Fibroblast of lung (primary cell): ENCODE measurements around the gene EIF3B.

Source experiments
- EZH2 ChIP-seq: IDR thresholded peaks from 2 replicates; pipeline ENCODE4 v1.5.1; 2012; ENCODE audit warnings: low read length, control low read depth, mild to moderate bottlenecking; ENCODE audit errors: missing control alignments
- TF ChIP-seq, protein P1 (sequence below), 2 donors: IDR thresholded peaks in 1 of 2; conservative IDR thresholded peaks in 1 of 2; 1 replicate in 1 of 2; 2 replicates in 1 of 2; pipeline ENCODE4 v1.5.1; 2011 to 2012; ENCODE audit warnings: low read length in 2 of 2, control low read depth in 1 of 2, inconsistent platforms in 1 of 2, low read depth in 1 of 2, mild to moderate bottlenecking in 1 of 2

DNA sequence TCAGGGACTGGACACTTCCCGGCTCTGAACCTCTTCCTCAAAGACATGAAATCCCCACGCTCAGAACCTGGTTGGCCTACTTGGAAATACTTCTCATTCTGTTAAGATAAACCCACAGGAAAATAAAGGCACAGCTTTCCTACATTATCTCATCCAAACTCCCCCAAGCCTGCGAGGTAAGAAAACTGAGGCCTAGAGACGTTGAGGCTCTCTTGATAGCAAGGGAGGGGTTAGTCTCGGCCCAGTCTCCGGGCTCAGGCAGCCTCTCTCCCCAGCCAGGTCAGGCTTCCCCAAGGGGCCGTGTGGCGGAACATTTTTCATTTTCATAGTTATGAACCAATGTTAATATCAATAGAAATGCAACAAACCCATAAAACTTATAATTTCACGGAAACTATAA is 4.6 kb upstream of the EIF3B start:
- TF ChIP-seq, protein P1, sequence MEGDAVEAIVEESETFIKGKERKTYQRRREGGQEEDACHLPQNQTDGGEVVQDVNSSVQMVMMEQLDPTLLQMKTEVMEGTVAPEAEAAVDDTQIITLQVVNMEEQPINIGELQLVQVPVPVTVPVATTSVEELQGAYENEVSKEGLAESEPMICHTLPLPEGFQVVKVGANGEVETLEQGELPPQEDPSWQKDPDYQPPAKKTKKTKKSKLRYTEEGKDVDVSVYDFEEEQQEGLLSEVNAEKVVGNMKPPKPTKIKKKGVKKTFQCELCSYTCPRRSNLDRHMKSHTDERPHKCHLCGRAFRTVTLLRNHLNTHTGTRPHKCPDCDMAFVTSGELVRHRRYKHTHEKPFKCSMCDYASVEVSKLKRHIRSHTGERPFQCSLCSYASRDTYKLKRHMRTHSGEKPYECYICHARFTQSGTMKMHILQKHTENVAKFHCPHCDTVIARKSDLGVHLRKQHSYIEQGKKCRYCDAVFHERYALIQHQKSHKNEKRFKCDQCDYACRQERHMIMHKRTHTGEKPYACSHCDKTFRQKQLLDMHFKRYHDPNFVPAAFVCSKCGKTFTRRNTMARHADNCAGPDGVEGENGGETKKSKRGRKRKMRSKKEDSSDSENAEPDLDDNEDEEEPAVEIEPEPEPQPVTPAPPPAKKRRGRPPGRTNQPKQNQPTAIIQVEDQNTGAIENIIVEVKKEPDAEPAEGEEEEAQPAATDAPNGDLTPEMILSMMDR (conservative IDR thresholded peaks at IDR 0.05 in 1 of 2, IDR thresholded peaks at IDR 0.05 in 1 of 2; ENCODE audit: low read depth in 1 of 2, low read length in 2 of 2): no peak
- no peak for TF ChIP-seq EZH2
